Jurkat, Clone E6-1 (cell line): Measurements from ENCODE around the gene EOLA1. TPM values are rescaled to one million over a fixed set of nuclear protein-coding genes. Genes with fewer than 3 reads are reported as not detected.
"Not testable (repeated sequence)": the region's sequence is repeated elsewhere in the genome, so short reads cannot be mapped to it uniquely, and the experiment has no call there.

Experiments used
- DNase-seq: peaks from one replicate; pipeline ENCODE4 v3.0.0-alpha.2; 2011; ENCODE audit warnings: low read depth, low spot score
- H3K4me3 ChIP-seq: 2 replicates; pipeline ENCODE4 v1.5.1; 2011; ENCODE audit warnings: mild to moderate bottlenecking, low read length, control low read depth, moderate library complexity
- polyA plus RNA-seq: library from polyadenylated mRNA; unstranded; fragments of >200 nt; gene quantifications from one replicate; pipeline ENCODE4 v1.2.1, GENCODE V29; 2012; ENCODE audit warnings: missing spikeins; ENCODE audit not compliant: insufficient read length, insufficient read depth

The EOLA1 gene
- polyA plus RNA-seq = 19.5 TPM

- H3K4me3 ChIP-seq = peak within 1 kb of the TSS; percentile 77
- peak; percentile 96 for DNase-seq
Observed at GRCh38 chrX:149540621-149541520, at the start of gene EOLA1. Gene EOLA1 (plus strand): TSS chrX:149541012. CDS start chrX:149545631, 4,619 bp downstream.

- DNase-seq = no peak
- no peak overlapping the region for H3K4me3 ChIP-seq
Observed at GRCh38 chrX:149491812-149492211, 49.0 kb upstream of the EOLA1 start.

GRCh38 chrX:149493567-149494562 is 46.9 kb upstream of the EOLA1 start:
- no peak for DNase-seq
- H3K4me3 ChIP-seq = no peak overlapping the region

- H3K4me3 ChIP-seq = no peak overlapping the region
- no peak for DNase-seq
Observed at GRCh38 chrX:149494844-149495565, 45.8 kb upstream of the EOLA1 start.

- DNase-seq = no peak
- no peak overlapping the region for H3K4me3 ChIP-seq
Observed at GRCh38 chrX:149495573-149496071, 45.2 kb upstream of the EOLA1 start.

GRCh38 chrX:149497054-149497453 is 43.8 kb upstream of the EOLA1 start:
- no peak overlapping the region for H3K4me3 ChIP-seq
- no peak for DNase-seq

- H3K4me3 ChIP-seq = no peak overlapping the region
- DNase-seq = no peak
Observed at GRCh38 chrX:149497626-149498025, 43.2 kb upstream of the EOLA1 start.

- no peak overlapping the region for H3K4me3 ChIP-seq
- no peak for DNase-seq
Observed at GRCh38 chrX:149498767-149499166, 42.0 kb upstream of the EOLA1 start.

- no peak overlapping the region for H3K4me3 ChIP-seq
- no peak for DNase-seq
Observed at GRCh38 chrX:149499766-149500165, 41.0 kb upstream of the EOLA1 start.

- H3K4me3 ChIP-seq, DNase-seq: not testable (repeated sequence)
Observed at GRCh38 chrX:149502923-149503322, 37.9 kb upstream of the EOLA1 start.

- peak; percentile 59 for DNase-seq
- H3K4me3 ChIP-seq = peak overlapping the region; percentile 23; the same call in 1 of the 2 replicates
Observed at GRCh38 chrX:149503446-149503845, 37.4 kb upstream of the EOLA1 start.

- DNase-seq = no peak
- peak overlapping the region; percentile 68 for H3K4me3 ChIP-seq
Observed at GRCh38 chrX:149504226-149504914, 36.4 kb upstream of the EOLA1 start.

GRCh38 chrX:149504915-149505651 is 35.7 kb upstream of the EOLA1 start, which contains the start of gene IDS:
Gene IDS (minus strand): TSS chrX:149505306. CDS start chrX:149505137, 169 bp downstream.
- H3K4me3 ChIP-seq = peak within 1 kb of the TSS; percentile 68
- DNase-seq = peak; percentile 75

GRCh38 chrX:149505671-149506070 is 35.1 kb upstream of the EOLA1 start:
- DNase-seq = no peak
- peak overlapping the region; percentile 68; the same call in 1 of the 2 replicates for H3K4me3 ChIP-seq

GRCh38 chrX:149506349-149506748 is 34.5 kb upstream of the EOLA1 start:
- no peak for DNase-seq
- H3K4me3 ChIP-seq = no peak overlapping the region

- H3K4me3 ChIP-seq = no peak overlapping the region
- no peak for DNase-seq
Observed at GRCh38 chrX:149508467-149508866, 32.3 kb upstream of the EOLA1 start.

GRCh38 chrX:149510386-149510785 is 30.4 kb upstream of the EOLA1 start:
- DNase-seq = no peak
- H3K4me3 ChIP-seq = no peak overlapping the region
